Caki2 (cell line): ENCODE measurements around the gene FBXO5. TPM values are rescaled to one million over a fixed set of nuclear protein-coding genes. Genes with fewer than 3 reads are reported as not detected.

Experiments used
- DNase-seq: peaks from one replicate; pipeline ENCODE4 v3.0.0-alpha.2; 2015; ENCODE audit warnings: low read depth
- in situ Hi-C: cut with HindIII; loops from 2 replicates; pipeline ENCODE4 v1.10.0; 2016; ENCODE audit warnings: low sequenced_read_pairs, low pct_unique_long_range_greater_than_20kb, mixed read lengths
- total RNA-seq: library from RNA; depleted of rRNA; stranded (reverse); fragments of >200 nt; shearing (Covaris generic); gene quantifications from 2 replicates; pipeline ENCODE4 v1.2.3, GENCODE V29; 2014; ENCODE audit warnings: low replicate concordance; rRNA removed

Gene FBXO5, protein sequence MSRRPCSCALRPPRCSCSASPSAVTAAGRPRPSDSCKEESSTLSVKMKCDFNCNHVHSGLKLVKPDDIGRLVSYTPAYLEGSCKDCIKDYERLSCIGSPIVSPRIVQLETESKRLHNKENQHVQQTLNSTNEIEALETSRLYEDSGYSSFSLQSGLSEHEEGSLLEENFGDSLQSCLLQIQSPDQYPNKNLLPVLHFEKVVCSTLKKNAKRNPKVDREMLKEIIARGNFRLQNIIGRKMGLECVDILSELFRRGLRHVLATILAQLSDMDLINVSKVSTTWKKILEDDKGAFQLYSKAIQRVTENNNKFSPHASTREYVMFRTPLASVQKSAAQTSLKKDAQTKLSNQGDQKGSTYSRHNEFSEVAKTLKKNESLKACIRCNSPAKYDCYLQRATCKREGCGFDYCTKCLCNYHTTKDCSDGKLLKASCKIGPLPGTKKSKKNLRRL
- 10.7 and 18.1 TPM in 2 replicates for total RNA-seq

- DNase-seq: peak; percentile 97
- in situ Hi-C loops: no loop called here
These were observed at the start of gene FBXO5 for GRCh38 chr6:152982904-152983636. TSS of gene FBXO5 (minus strand) at chr6:152983041. CDS start at chr6:152982959, 82 bp downstream.

- in situ Hi-C loops: no loop called here
- peak; percentile 21 for DNase-seq
These were observed 49.5 kb upstream of the FBXO5 start for GRCh38 chr6:153032255-153032882.

- in situ Hi-C loops: no loop called here
- peak; percentile 16 for DNase-seq
These were observed 48.6 kb upstream of the FBXO5 start for GRCh38 chr6:153031335-153031955.

- DNase-seq: no peak
- in situ Hi-C loops: no loop called here
These were observed 46.1 kb upstream of the FBXO5 start for GRCh38 chr6:153028963-153029362.

DNA sequence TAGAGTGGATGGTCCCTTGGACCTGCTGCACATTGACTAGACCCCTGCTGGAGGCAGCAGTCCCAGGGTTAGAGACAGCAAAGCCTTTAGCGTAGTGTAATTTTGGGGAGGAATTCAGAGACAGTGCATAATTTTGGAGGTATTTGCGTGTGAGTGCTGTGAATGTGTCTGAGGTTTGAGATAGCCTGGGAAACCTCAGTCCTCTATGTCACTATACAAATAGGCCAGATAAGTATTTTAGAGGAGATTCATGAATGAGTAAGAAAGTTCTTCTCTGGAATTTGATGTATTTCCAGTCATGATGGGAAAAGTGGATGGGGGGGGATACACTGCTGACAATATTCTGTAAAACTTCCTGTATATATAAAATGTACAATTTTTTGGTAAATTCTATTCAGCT is 45.4 kb upstream of the FBXO5 start:
- in situ Hi-C loops: no loop called here
- no peak for DNase-seq

GRCh38 chr6:153027480-153027879 is 44.6 kb upstream of the FBXO5 start:
- in situ Hi-C loops: no loop called here

DNA sequence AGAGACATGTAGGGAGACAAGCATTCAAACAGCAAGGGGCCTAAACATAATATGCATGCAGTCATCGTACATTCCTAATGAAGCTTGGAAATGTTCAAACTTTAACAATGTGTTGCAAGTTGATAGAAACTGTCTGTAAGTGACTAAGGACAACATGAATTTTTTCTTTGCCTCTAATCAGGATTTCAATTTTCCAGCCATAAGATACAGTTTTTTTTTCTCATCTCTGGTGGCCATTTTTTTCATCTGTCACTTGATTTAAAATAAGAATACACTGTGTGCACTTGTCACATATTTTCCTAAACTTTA is 41.8 kb upstream of the FBXO5 start:
- in situ Hi-C loops: no loop called here
- no peak for DNase-seq

More at GRCh38 chr6:153027480-153027879, 44.6 kb upstream of the FBXO5 start:
- DNase-seq: no peak

DNA sequence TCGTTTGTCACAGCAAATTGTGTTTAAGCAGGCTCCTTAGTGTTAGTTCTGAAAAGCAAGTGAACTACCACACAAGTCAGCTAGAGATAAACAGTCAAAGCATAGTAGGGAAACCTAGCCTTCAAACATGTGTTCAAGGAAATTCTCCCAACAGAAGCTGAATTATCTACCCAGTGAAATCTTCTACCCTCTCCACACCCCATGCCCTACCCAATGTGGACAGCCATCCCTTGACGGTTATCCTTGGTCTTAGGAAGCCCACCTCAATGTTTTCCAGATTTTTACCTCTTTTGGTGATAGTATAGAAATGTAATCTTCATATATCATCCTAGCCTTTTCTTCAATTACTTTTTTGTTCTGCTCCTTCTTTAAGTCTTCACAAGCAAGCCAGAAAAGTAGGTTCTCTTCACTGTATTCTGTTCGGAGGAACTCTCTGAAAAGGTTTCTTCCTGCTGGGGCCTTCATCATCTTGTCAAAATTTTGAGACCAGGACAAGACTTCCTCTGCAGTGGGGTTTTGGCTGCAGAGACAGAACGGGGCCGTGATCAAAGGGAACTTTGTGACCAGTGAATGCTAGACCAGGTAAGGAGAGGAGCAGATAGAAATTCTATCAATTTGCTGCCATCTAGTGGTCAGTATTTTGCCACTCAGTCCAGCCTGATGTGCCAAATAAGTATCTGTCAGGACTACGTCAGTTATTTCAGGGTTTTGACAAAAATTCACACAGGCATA is 41.3 kb upstream of the FBXO5 start:
- DNase-seq: peak; percentile 27
- in situ Hi-C loops: no loop called here

GRCh38 chr6:153018355-153018754 is 35.5 kb upstream of the FBXO5 start:
- DNase-seq: no peak
- in situ Hi-C loops: no loop called here

GRCh38 chr6:153016846-153017245 is 34.0 kb upstream of the FBXO5 start:
- no peak for DNase-seq
- in situ Hi-C loops: no loop called here

DNA sequence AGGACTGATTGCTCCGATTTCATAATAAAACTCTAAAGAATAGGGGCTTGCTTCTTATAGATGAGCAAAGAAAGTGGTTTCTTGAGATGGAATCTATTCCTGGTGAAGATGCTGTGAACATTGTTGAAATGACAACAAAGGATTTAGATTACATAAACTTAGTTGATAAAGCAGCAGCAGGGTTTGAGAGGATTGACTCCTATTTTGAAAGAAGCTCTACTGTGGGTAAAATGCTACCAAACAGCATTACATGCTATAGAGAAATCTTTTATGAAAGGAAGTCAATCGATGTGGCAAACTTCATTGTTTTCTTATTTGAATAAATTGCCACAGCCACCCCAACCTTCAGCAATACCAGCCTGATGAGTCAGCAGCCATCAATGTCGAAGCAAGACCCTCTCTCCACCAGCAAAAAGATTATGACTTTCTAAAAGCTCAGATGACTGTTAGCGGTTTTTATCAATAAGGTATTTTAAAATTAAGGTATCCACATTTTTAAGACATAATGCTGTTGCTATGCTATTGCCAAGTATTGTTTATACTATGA is 32.3 kb upstream of the FBXO5 start:
- DNase-seq: no peak
- in situ Hi-C loops: no loop called here

- no peak for DNase-seq
- in situ Hi-C loops: no loop called here
These were observed 30.6 kb upstream of the FBXO5 start for GRCh38 chr6:153013438-153013837.

GRCh38 chr6:153012856-153013255 is 30.0 kb upstream of the FBXO5 start:
- in situ Hi-C loops: no loop called here
- DNase-seq: no peak

DNA sequence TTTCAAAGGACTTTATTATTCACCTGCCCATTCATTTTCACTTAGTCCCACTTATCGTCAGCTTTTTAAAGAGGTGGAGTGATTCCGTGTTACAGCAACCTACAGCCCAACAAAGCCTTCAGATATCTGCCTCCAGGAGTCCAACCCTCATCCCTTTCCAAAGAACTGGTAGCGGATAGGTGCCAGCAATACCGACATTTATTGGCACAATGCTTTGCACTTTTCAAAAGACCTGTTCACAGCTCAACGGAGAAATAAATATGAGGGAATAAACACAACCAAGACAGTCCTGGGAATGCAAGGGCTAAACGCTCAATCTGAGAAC is 20.5 kb upstream of the FBXO5 start:
- in situ Hi-C loops: no loop called here
- no peak for DNase-seq

- DNase-seq: peak; percentile 86
- in situ Hi-C loops: no loop called here
These were observed 19.9 kb upstream of the FBXO5 start, which contains the start of gene MTRF1L for GRCh38 chr6:153002613-153003365. TSS of gene MTRF1L (minus strand) at chr6:153002709. CDS start at chr6:153002685, 24 bp downstream.

DNA sequence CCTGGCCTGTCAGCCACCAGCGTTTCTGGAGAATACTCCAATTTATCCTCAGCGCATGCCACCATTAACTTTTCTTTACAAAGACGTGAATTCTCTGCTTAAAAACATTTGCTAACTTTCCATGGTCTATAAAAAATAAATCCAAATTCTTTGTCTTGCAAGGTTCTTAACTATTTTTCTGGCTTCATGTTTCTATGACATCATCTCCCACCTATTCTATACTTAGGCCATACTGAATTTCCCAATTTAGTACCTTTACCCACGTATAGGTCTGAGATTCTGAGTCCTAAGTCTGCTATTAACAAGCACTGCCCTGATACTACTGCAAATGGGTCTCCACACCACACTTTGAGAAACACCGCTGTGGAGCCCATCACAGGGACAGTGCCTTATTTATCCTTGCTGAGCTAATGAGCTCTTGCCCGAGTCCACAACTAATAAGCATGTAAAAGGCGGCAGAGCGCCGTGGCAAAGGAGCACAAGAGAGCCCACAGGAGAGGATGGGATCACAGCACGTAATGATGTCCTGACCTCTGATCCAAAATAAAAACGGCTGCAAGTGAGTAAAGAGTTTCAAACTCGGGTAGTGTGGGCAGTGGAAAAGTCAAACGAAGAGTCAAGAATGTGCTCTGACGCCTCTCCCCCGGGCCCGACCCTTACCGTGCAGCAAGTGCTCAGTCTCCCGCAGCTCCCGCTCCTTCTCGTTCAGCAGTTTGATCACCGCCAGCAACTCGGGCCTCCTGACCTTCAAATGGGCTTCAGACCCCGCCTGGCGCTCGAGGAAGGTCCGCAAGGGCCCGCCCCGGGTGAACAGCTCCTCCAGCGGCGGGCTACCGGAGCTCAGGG is 19.1 kb upstream of the FBXO5 start:
- DNase-seq: no peak

More for the DNA sequence above, 19.1 kb upstream of the FBXO5 start:
- in situ Hi-C loops: no loop called here
